ENCODE data around the gene RBCK1.

Gene RBCK1

DNA sequence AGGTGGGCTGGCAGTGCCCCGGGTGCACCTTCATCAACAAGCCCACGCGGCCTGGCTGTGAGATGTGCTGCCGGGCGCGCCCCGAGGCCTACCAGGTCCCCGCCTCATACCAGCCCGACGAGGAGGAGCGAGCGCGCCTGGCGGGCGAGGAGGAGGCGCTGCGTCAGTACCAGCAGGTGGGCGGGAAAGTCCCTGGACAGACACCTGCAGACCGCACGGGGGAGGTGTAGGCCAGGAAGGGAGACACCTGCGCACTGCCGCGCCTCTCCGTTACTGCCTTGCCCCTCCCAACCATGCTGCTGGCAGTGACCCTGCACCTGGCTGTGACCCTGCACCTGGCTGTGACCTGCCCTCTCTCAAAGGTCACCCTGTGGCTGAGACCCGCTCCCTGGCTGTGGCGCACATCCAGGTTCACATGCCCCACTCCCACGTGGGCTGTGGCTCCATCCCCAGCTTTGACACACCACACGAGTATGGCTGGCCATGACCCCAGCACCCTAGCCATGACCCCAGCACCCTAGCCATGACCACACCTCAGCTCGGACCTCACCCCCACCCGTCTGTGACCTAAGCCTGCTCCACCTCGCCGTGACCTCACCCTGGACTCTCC is 11.6 kb downstream of the RBCK1 start:
- no peak for DNase-seq

- DNase-seq = no peak
Observed at GRCh38 chr20:420166-420620, 12.1 kb downstream of the RBCK1 start.

DNA sequence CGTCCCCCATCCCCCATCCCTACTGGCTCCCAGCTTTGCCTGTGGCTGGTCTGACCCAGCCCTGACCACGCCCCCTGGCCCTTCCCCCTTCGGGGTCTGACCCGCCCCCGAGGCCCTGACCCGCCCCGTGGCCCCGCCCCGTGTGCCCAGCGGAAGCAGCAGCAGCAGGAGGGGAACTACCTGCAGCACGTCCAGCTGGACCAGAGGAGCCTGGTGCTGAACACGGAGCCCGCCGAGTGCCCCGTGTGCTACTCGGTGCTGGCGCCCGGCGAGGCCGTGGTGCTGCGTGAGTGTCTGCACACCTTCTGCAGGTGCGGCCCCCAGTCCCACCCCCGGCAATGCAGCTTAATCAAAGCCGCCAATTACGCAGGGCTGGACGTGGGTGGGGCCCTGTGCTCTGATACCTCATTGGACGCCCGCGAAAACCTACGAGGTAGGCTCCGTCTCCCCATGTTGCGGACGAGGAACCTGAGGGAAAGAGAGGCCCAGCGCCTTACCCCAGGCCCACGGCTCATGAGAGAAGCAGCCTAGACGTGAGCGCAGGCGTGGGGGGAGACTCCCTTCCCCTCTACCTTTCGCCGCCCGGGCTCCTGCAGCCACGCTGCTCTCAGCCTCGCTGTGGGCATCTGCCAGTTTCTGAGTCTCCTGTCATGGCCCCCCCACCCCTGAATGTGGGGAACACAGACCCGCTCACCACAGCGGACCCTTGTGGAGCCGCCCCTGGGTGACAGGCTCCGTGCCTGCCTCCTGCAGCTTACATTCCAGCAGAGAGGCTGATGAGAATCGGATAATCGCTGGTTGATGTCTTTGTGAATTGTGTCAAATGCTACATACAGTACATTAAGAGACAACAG is 12.8 kb downstream of the RBCK1 start:
- DNase-seq = peak; percentile 36 to 71 (median 41)

- DNase-seq = no peak
Observed at GRCh38 chr20:421685-422250, 13.7 kb downstream of the RBCK1 start.

- peak; percentile 28 to 41 (median 36) for DNase-seq
Observed at GRCh38 chr20:426566-426965, 18.5 kb downstream of the RBCK1 start.

DNA sequence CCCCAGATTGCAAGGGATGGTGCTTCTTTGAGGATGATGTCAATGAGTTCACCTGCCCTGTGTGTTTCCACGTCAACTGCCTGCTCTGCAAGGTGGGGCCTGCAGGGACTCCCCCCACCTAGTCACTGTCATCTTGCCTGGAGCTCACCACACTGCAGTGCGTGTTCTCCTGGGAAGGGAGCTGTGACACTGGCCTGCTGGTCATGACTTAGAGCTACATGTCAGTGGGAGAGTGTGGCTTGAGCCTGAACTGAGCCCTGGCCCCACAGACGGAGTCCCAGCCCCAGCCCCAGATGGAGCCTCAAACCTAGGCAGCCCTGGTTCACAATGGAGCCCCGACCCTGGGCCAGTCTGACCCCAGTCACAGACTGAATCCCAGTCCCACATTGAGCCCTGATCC is 19.3 kb downstream of the RBCK1 start:
- no peak for DNase-seq

DNA sequence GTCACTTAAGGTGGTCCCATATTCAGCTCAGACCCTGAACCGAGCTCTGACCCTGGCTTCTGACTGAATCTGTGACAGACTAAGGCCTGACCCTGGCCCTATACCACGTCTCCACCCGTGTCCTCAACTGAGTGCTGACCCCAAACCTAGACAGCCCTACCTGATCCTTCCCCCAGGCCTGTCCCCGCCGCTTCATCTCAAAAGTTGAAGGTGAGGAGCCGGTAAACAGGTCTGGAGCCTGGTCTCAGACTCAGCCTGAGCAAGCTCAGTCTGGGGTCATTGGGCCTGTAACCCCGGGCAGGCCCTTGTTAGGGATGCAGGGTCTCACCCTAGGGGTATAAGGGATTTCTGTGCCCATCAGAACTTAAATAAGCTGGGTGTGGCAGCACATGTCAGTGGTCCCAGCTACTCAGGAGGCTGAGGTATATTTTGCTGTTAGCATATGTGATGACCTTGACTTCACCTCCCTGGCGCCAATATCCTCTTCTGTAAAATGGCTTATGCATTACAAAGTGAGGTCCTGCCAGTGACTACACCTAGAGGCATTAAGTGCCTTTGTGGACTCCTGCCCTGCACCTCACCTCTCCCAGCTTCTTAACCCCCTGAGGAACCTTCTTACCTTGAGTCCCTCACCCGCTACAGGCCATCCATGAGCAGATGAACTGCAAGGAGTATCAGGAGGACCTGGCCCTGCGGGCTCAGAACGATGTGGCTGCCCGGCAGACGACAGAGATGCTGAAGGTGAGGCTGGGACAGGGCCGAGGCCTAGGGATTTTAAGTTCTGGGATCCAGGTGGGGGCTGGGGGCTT is 20.0 kb downstream of the RBCK1 start:
- DNase-seq = no peak

DNA sequence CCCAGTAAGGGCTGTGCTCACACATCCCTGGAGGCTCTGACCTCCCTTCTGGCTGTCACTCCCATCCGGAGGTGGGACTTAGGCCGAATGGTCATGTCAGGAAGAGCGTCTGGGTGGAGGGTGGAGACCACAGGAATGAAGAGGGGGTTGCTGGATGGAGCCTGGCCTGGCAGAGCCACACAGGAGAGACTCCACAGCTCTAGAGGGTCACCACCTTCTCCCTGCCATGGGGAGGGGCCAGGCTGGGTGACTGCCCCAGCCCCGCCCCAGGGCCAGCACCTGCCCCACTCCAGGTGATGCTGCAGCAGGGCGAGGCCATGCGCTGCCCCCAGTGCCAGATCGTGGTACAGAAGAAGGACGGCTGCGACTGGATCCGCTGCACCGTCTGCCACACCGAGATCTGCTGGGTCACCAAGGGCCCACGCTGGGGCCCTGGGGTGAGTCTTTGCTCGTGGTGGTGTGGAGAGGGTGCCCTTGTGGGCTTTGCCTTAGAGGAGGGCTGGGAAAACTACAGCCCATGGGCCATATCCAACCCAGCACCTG is 20.6 kb downstream of the RBCK1 start:
- no peak for DNase-seq

DNA sequence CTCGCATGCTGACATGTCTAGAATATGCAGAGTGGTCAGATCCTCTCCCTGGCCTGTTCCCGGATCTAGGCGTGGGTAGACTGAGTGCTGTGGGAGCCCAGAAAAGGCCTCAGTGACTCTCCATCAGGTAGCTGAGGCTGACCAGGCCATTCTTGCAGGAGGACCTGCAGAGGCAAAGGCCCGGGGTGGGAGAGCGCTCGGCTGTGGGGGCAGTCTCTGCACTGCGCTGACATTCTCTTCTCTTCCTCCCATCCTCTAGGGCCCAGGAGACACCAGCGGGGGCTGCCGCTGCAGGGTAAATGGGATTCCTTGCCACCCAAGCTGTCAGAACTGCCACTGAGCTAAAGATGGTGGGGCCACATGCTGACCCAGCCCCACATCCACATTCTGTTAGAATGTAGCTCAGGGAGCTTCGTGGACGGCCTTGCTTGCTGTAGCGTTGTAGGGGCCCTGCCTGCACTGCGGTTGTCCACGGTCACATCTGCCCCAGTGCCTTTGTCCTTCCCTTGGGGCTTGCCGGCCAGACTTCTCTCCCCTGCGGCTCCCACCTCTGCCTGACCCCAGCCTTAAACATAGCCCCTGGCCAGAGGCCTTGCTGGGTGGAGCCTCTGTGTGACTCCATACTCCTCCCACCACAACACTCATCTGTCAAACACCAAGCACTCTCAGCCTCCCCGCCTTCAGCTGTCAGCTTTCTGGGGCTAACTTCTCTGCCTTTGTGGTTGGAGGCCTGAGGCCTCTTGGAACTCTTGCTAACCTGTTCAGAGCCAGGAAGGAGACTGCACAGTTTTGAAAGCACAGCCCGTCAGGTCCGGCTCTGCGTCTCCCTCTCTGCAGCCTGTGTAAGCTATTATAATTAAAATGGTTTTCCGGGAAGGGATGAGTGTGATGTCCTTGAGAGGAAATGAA is 22.2 kb downstream of the RBCK1 start:
- DNase-seq = no peak

- peak; percentile 68 to 77 (median 75) for DNase-seq
Observed at GRCh38 chr20:431012-431904, 23.2 kb downstream of the RBCK1 start.

- no peak for DNase-seq
Observed at GRCh38 chr20:432208-432607, 24.1 kb downstream of the RBCK1 start.

DNA sequence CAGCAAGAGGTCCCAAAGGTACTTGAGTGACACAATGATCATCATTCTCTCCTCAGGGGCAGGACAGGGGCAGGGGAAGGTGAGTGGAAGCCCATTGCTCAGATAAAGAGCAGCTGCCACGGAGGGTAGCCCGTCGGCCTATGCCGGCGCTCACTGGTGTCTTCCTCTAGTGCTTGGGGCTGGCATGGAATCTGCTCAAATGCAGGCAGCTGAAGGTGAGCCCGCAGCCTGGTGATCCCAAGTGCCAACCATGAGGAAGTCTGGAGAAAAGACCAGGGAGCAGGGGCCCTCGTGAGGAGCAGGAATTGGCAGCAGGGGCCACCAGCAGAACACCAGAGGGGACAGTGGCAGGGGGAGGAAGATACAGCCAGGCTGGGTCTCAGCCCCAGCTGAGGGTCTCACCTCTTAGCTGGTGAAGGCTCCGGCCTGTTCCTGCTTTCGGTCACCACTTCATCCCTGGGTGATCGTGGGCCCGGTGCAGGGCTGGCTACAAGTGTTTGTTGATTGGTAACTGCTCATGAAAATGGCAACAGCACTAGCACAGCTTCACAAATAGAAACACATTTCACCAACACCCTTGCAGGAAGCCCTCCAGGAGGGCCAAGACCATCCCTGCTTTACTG is 24.7 kb downstream of the RBCK1 start:
- no peak for DNase-seq

GRCh38 chr20:433300-433975 is 25.3 kb downstream of the RBCK1 start:
- DNase-seq = peak; percentile 75 to 84 (median 80)

DNA sequence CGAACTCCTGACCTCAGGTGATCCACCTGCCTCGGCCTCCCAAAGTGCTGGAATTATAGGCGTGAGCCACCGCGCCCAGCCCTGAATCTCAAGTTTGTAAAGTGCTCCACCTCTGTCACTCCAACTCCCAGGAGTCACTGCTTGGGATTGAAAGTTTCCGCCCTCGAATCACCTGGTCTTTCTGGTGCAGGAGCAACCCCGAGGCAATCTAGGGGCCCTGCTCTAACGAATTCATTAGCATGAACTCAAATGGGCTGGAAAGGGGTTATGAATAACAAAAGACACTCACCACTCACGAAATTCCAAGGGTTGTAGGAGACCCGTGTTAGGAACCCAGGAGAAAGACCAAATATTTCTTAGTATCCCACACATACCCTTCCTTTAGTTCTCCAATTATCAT is 26.1 kb downstream of the RBCK1 start:
- no peak for DNase-seq

DNA sequence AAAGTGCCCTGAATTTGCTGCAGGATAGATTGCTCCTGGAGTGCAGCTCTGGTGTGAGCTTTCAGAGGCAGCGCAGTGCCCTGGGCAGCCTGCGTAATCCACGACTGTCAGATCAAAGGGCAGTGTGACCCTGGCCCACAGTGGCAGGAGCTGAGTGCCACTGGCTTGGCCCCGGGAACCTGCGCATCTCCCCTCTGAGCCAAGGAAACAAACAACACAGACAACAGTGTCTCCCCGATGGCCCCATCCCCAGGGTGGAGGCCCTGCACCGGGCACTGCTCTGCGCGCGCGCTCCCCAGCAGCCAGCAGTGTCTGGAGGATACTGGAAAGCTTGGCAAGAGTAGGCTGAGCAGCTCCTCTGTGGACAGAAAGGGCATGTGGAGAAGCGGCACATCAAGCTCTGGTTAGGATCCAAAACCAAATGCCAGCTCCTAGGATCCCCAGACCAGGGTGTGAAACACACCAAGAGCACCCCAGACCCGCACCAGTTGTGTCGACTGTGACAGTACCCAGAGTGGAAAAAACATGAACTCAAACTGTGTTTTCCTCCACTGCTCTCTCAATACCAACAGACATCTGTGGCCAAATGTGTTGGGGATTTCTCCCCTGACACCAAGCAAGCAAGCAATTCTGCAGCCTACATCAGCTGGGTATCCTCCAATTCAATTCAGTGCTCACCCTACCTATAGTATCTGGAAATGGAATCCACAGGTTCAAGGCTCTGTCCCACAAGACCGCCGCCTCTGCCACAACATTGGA is 26.7 kb downstream of the RBCK1 start:
- no peak for DNase-seq

GRCh38 chr20:435558-435957 is 27.5 kb downstream of the RBCK1 start:
- no peak for DNase-seq

- DNase-seq = no peak
Observed at GRCh38 chr20:436476-436875, 28.4 kb downstream of the RBCK1 start.

DNA sequence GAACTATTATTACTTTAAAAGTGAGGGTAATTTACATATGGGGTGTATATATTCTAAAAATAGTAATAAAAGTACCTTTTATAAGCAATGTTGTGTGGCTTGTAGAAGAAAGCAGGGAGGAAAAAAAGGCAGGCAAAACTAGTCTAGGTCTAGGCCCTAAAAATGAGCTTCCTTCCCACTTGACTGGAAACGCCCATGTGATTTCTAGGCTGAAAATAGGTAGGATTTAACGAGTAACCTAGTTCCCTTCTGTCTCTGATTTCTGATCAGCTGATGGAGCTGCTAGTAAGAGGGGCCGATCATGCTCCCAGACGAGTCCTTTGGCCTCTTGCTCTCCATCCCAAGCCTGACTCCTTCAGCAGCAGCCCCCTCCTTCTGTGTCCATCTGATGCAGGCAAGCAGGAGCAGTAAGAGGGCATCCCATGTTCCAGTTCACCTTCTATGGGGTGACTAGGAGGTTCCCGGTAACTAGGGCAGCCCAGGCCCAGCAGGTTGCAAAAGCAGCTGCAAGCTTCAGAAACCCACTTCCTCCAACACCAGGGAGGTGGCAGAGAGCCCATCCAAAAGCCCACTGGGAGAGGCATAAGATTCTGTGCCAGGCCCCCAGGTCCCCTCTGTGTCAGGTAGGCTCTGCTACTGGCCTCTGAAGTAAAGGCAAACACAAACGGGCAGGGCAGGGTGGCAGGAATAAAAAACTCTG is 29.8 kb downstream of the RBCK1 start:
- DNase-seq = no peak

Measured in suppressor macrophage treated with lipopolysaccharide for 1 hour (primary cell).